HCT116 (cell line): ENCODE results near the gene ZNF316. TPM values are rescaled to one million over a fixed set of nuclear protein-coding genes. Genes with fewer than 3 reads are reported as not detected.

Experiments
- ATAC-seq: fragments of 200-7000 bp; cut with Tn5 transposase; 2 replicates; pipeline ENCODE4 v1.9.1; 2020; ENCODE audit warnings: mild to moderate bottlenecking, moderate library complexity
- BruUV-seq: library from RNA; stranded (reverse); fragments of 400-500 nt; replicated peaks from 2 replicates; lab custom pipeline; 2021; lab: Mats Ljungman, UMichigan
- CTCF ChIA-PET: fragments of 300-600 bp; sonication (Branson Sonifier 250); formaldehyde crosslinking; loops from one replicate; lab custom pipeline; 2021; ENCODE audit warnings: antibody characterized with exemption; lab: Charles Lee
- POLR2A ChIA-PET: fragments of 300-600, 350-600 bp; sonication (Branson Sonifier 250); formaldehyde crosslinking; loops from one replicate; lab custom pipeline; 2021; ENCODE audit warnings: antibody characterized with exemption; lab: Charles Lee
- RAD21 ChIA-PET, 2 experiments: fragments of 300-600 bp; sonication (Branson Sonifier 250); formaldehyde crosslinking; loops; one replicate each; lab custom pipeline; 2023; ENCODE audit warnings: low total read pairs in 2 of 2; ENCODE audit not compliant: uncharacterized antibody in 2 of 2, unreplicated experiment in 2 of 2, low non-redundant PET in 1 of 2; lab: Charles Lee
- DNase-seq: peaks from one replicate; pipeline ENCODE4 v3.0.0-alpha.2; 2010; ENCODE audit warnings: low read depth, low spot score
- H2AFZ ChIP-seq: fragments of 200-600 bp; shearing (Covaris generic), sonication (generic); 2 replicates; pipeline ENCODE4 v1.6.1; 2017; ENCODE audit warnings: low read depth, mixed run types, mixed read lengths, antibody characterized with exemption, low read length; ENCODE audit not compliant: poor library complexity, severe bottlenecking
- H3K27ac ChIP-seq: 2 replicates; pipeline ENCODE4 v1.5.1; 2012; ENCODE audit warnings: low read depth, low read length
- H3K27me3 ChIP-seq: fragments of 200-600 bp; sonication (generic); 2 replicates; pipeline ENCODE4 v1.6.1; 2016; ENCODE audit warnings: mixed run types, low read length, mixed read lengths; ENCODE audit not compliant: insufficient read depth
- H3K36me3 ChIP-seq, 2 experiments: fragments of 200-500 bp in 1 of 2; fragments of 200-600 bp in 1 of 2; sonication (Bioruptor generic) in 1 of 2; sonication (generic) in 1 of 2; 2 replicates each; pipeline versions ENCODE4 v1.5.1 to v1.6.1; 2014 to 2016; ENCODE audit warnings: low read length in 2 of 2, inconsistent platforms in 1 of 2, mixed read lengths in 1 of 2, mixed run types in 1 of 2; ENCODE audit not compliant: insufficient read depth in 2 of 2, control insufficient read depth in 1 of 2
- H3K4me1 ChIP-seq, 2 experiments: fragments of 200-600 bp in 1 of 2; sonication (generic) in 1 of 2; 2 replicates each; pipeline versions ENCODE4 v1.5.1 to v1.6.1; 2012 to 2017; ENCODE audit warnings: low read length in 2 of 2, inconsistent platforms in 1 of 2, mild to moderate bottlenecking in 1 of 2, mixed read lengths in 1 of 2, mixed run types in 1 of 2, moderate library complexity in 1 of 2; ENCODE audit not compliant: insufficient read depth in 2 of 2, control insufficient read depth in 1 of 2
- H3K4me2 ChIP-seq: fragments of 200-600 bp; sonication (generic); 2 replicates; pipeline ENCODE4 v1.6.1; 2017; ENCODE audit warnings: mixed run types, low read length, mixed read lengths
- H3K4me3 ChIP-seq, 2 experiments: fragments of 200-600 bp in 1 of 2; sonication (generic) in 1 of 2; replicated peaks in 1 of 2; 2 replicates each; pipeline ENCODE4 v1.5.1; 2011 to 2016; ENCODE audit warnings: low read length in 2 of 2, control low read depth in 1 of 2, low read depth in 1 of 2, mild to moderate bottlenecking in 1 of 2, mixed read lengths in 1 of 2, mixed run types in 1 of 2
- H3K79me2 ChIP-seq: fragments of 200-600 bp; sonication (generic); 2 replicates; pipeline ENCODE4 v1.6.1; 2017; ENCODE audit warnings: mild to moderate bottlenecking, mixed run types, low read length, moderate library complexity, mixed read lengths; ENCODE audit not compliant: insufficient read depth
- H3K9ac ChIP-seq: fragments of 200-600 bp; sonication (generic); 2 replicates; pipeline ENCODE4 v1.6.1; 2016; ENCODE audit warnings: low read length, mixed read lengths
- H3K9me2 ChIP-seq: fragments of 200-600 bp; sonication (generic), shearing (Covaris generic); 2 replicates; pipeline ENCODE4 v1.6.1; 2017; ENCODE audit warnings: mixed run types, mild to moderate bottlenecking, moderate library complexity; ENCODE audit not compliant: insufficient read depth
- H3K9me3 ChIP-seq, 2 experiments: fragments of 200-500 bp in 1 of 2; fragments of 200-600 bp in 1 of 2; sonication (Bioruptor generic) in 1 of 2; sonication (generic) in 1 of 2; 2 replicates each; pipeline ENCODE4 v1.6.1; 2014 to 2017; ENCODE audit warnings: low read length in 2 of 2, mixed read lengths in 2 of 2, inconsistent platforms in 1 of 2, low read depth in 1 of 2, mild to moderate bottlenecking in 1 of 2, mixed run types in 1 of 2, moderate library complexity in 1 of 2; ENCODE audit not compliant: control insufficient read depth in 1 of 2, insufficient read depth in 1 of 2
- H4K20me1 ChIP-seq: fragments of 200-600 bp; sonication (generic), shearing (Covaris generic); 2 replicates; pipeline ENCODE4 v1.6.1; 2017; ENCODE audit warnings: mixed run types, mild to moderate bottlenecking, moderate library complexity; ENCODE audit not compliant: insufficient read depth
- CBX3 ChIP-seq: IDR thresholded peaks from 2 replicates; pipeline ENCODE4 v1.6.1; 2012; ENCODE audit warnings: low read depth
- ELF1 ChIP-seq: IDR thresholded peaks from 2 replicates; pipeline ENCODE4 v1.6.1; 2012; ENCODE audit warnings: low read depth, borderline replicate concordance
- EZH2 ChIP-seq: fragments of 200-600 bp; sonication (generic); IDR thresholded peaks from 2 replicates; pipeline ENCODE4 v1.6.1; 2017; ENCODE audit warnings: antibody characterized with exemption, mixed run types
- EZH2phosphoT487 ChIP-seq: fragments of 200-600 bp; IDR thresholded peaks from 2 replicates; pipeline ENCODE4 v1.6.1; 2018; ENCODE audit warnings: antibody characterized with exemption, borderline replicate concordance
- MAX ChIP-seq: IDR thresholded peaks from 2 replicates; pipeline ENCODE4 v1.6.1; 2012
- POLR2A ChIP-seq: IDR thresholded peaks from 2 replicates; pipeline ENCODE4 v1.7.0; 2011; ENCODE audit warnings: borderline replicate concordance; ENCODE audit not compliant: insufficient read depth, insufficient read length; ENCODE audit errors: extremely low read depth
- RAD21 ChIP-seq: IDR thresholded peaks from 2 replicates; pipeline ENCODE4 v1.6.1; 2012; ENCODE audit warnings: low read depth, mild to moderate bottlenecking
- SP1 ChIP-seq: IDR thresholded peaks from 2 replicates; pipeline ENCODE4 v1.6.1; 2012; ENCODE audit warnings: low read depth
- TCF7L2 ChIP-seq: IDR thresholded peaks from 2 replicates; pipeline ENCODE4 v1.7.0; 2011; ENCODE audit warnings: borderline replicate concordance, inconsistent platforms; ENCODE audit not compliant: insufficient read depth, insufficient read length; ENCODE audit errors: extremely low read depth
- YY1 ChIP-seq: IDR thresholded peaks from 2 replicates; pipeline ENCODE4 v1.6.1; 2011; ENCODE audit warnings: low read length, low read depth, moderate library complexity, mild to moderate bottlenecking; ENCODE audit not compliant: insufficient replicate concordance; ENCODE audit errors: extremely low read depth
- intact Hi-C: fragments of 100-400 bp; cut with micrococcal nuclease; formaldehyde crosslinking; loops from 2 replicates; pipeline ENCODE4 v1.10.0; 2022
- total RNA-seq: library from RNA; stranded (reverse); gene quantifications from one replicate; pipeline ENCODE4 v1.2.1, GENCODE V29; 2021; ENCODE audit not compliant: unreplicated experiment
- TF ChIP-seq, protein P1 (sequence below): IDR thresholded peaks from 2 replicates; pipeline ENCODE4 v1.6.1; 2012
- TF ChIP-seq, protein P2 (sequence below): IDR thresholded peaks from 2 replicates; pipeline ENCODE4 v1.6.1; 2011; ENCODE audit warnings: mild to moderate bottlenecking, low read length, moderate library complexity; ENCODE audit not compliant: insufficient replicate concordance; ENCODE audit errors: extremely low read depth

ZNF316 gene
- total RNA-seq, 1 experiment from 2014 or later: 25.0 TPM

- ATAC-seq: no peak
These were observed 54.0 kb downstream of the ZNF316 start for GRCh38 chr7:6691103-6691502.

More at GRCh38 chr7:6691103-6691502, 54.0 kb downstream of the ZNF316 start:
- H3K36me3 ChIP-seq: peaks cover 60 to 98% of the 10 kb centered on the region in 2 experiments
- no peaks in the 10 kb centered on the region for H3K79me2 ChIP-seq
- no peak overlapping the region for H3K4me2 ChIP-seq
- H3K9me2 ChIP-seq: no peaks in the 10 kb centered on the region
- no TSS peak for BruUV-seq
- H3K9me3 ChIP-seq: peaks cover 76% of the 10 kb centered on the region in 2 experiments; a peak in 3 of 4 replicates
- POLR2A ChIA-PET: no interaction called here
- RAD21 ChIA-PET: no interaction called here
- no peak for DNase-seq
- no peak overlapping the region for H3K4me3 ChIP-seq
- no peaks in the 10 kb centered on the region for H3K27me3 ChIP-seq
- intact Hi-C loops: no loop called here
- CTCF ChIA-PET: no interaction called here
- no peaks in the 10 kb centered on the region for H3K4me1 ChIP-seq
- TF ChIP-seq ELF1: no peak
- TF ChIP-seq YY1: no peak
- TF ChIP-seq, protein P1, sequence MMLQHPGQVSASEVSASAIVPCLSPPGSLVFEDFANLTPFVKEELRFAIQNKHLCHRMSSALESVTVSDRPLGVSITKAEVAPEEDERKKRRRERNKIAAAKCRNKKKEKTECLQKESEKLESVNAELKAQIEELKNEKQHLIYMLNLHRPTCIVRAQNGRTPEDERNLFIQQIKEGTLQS: no peak
- TF ChIP-seq, protein P2, sequence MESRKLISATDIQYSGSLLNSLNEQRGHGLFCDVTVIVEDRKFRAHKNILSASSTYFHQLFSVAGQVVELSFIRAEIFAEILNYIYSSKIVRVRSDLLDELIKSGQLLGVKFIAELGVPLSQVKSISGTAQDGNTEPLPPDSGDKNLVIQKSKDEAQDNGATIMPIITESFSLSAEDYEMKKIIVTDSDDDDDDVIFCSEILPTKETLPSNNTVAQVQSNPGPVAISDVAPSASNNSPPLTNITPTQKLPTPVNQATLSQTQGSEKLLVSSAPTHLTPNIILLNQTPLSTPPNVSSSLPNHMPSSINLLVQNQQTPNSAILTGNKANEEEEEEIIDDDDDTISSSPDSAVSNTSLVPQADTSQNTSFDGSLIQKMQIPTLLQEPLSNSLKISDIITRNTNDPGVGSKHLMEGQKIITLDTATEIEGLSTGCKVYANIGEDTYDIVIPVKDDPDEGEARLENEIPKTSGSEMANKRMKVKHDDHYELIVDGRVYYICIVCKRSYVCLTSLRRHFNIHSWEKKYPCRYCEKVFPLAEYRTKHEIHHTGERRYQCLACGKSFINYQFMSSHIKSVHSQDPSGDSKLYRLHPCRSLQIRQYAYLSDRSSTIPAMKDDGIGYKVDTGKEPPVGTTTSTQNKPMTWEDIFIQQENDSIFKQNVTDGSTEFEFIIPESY: no peak
- no peak for TF ChIP-seq SP1
- TF ChIP-seq EZH2: no peak
- no peak for TF ChIP-seq CBX3
- TF ChIP-seq MAX: no peak
- no peak for TF ChIP-seq POLR2A
- no peak for TF ChIP-seq EZH2phosphoT487
- TF ChIP-seq RAD21: no peak
- no peak for TF ChIP-seq TCF7L2
- H2AFZ ChIP-seq: no peak overlapping the region
- no peak overlapping the region for H3K27ac ChIP-seq
- H3K9ac ChIP-seq: no peak overlapping the region
- no peaks in the 10 kb centered on the region for H4K20me1 ChIP-seq
